SK-N-MC (cell line): ENCODE data around the gene DYNC1LI1.

ENCODE experiments used
- EZH2 ChIP-seq: fragments of 200-600 bp; sonication (generic); IDR thresholded peaks from one replicate; pipeline ENCODE4 v1.6.1; 2017; ENCODE audit warnings: antibody characterized with exemption
- FOXP2 ChIP-seq: optimal IDR thresholded peaks from 2 replicates; pipeline ENCODE3; 2011; ENCODE audit warnings: mild to moderate bottlenecking, moderate library complexity; ENCODE audit not compliant: insufficient read depth; ENCODE audit errors: extremely low read length, control extremely low read depth
- POLR2AphosphoS5 ChIP-seq: IDR thresholded peaks from 2 replicates; pipeline ENCODE4 v1.6.1; 2012; ENCODE audit warnings: mild to moderate bottlenecking, low read depth, low read length, borderline replicate concordance

- TF ChIP-seq EZH2 (no peak), POLR2AphosphoS5 (no peak), FOXP2 (no peak)
These were observed 45.8 kb upstream of the DYNC1LI1 start for GRCh38 chr3:32616267-32616962.
